Sigmoid colon (tissue), 4 donors: ENCODE data around the gene RABIF.

Experiments
- CTCF ChIP-seq, 4 experiments: fragments of 450-650 bp in 3 of 4; fragments of 200-600 bp in 1 of 4; IDR thresholded peaks; one replicate each; pipeline ENCODE4 v1.5.1; 2016 to 2019; ENCODE audit warnings: antibody characterized with exemption in 4 of 4, mild to moderate bottlenecking in 3 of 4, moderate library complexity in 2 of 4
- EP300 ChIP-seq, 4 donors: sonication (generic); formaldehyde crosslinking; IDR thresholded peaks; one replicate each; pipeline ENCODE4 v1.6.1; 2017; ENCODE audit warnings: antibody characterized with exemption in 4 of 4

- TF ChIP-seq EP300 (IDR thresholded peaks at IDR 0.05) (no peak), CTCF (IDR thresholded peaks at IDR 0.05) (no peak)
Observed at GRCh38 chr1:202932476-202932875, 43.5 kb upstream of the RABIF start.
